GM21786 (cell line): Measurements from ENCODE around the gene ADCK2.
"Not testable (repeated sequence)": the region's sequence is repeated elsewhere in the genome, so short reads cannot be mapped to it uniquely, and the experiment has no call there.

Source experiments
- ATAC-seq: cut with Tn5 transposase; IDR thresholded peaks from one replicate; pipeline ENCODE4 v1.9.1; 2021; ENCODE audit not compliant: unreplicated experiment

The ADCK2 gene

GRCh38 chr7:140673774-140674155, 1.0 kb downstream of the ADCK2 start:
- no peak for ATAC-seq

GRCh38 chr7:140674356-140674800, 1.6 kb downstream of the ADCK2 start:
- ATAC-seq: peak; percentile 23

DNA sequence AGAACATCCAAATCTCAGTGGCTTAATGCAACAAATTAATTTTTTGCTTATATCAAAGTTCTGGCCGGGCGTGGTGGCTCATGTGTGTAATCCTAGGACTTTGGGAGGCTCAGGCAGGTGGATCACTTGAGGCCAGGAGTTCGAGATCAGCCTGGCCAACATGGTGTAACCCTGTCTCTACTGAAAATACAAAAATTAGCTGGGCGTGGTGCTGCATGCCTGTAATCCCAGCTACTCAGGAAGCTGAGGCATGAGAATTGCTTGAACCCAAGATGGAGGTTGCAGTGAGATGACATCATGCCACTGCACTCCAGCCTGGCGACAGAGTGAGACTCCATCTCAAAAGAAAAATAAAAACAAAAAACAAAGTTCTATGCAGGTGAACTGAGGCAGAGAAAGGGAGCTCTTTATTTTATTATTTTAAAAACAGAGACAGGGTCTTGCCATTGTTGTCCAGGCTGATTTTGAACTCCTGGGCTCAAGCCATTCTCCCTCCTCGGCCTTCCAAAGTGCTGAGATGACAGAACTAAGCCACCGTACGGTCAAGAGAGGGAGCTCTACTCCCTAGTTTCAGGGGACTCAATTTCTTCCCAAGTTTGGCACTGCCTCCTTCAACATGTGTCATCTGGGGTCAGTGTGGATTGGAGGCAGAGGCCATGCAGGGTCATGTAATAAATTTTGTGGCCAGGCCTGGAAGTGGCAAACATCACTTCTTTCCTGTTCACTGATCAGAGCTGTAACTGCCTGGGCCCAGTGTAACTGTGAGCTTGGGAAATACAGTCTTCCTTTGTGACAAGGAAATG, 2.4 kb downstream of the ADCK2 start:
- ATAC-seq: no peak

DNA sequence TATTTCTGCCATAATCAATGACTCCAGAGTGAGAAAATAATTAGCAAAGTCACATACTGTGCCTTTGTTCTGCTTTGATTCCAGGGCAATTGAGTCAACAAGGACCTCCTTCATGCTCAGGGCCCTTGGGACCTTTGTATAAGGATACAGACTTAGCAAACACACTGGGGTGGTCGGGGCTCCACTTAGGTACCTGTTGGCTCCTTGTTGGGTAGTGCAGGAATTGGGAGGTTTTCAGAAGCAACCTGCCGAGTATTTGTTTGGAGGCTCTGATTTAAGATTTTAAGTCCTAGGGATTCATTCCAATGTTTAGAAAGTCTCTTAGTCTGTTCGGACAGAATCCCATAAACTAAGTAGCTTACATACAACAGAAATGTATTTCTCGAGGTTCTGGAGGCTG, 3.0 kb downstream of the ADCK2 start:
- ATAC-seq: no peak

GRCh38 chr7:140676306-140676705, 3.6 kb downstream of the ADCK2 start:
- peak; percentile 57 for ATAC-seq

- ATAC-seq: not testable (repeated sequence)
Observed at GRCh38 chr7:140676956-140677355, 4.2 kb downstream of the ADCK2 start.

GRCh38 chr7:140677496-140677895, 4.8 kb downstream of the ADCK2 start:
- no peak for ATAC-seq

DNA sequence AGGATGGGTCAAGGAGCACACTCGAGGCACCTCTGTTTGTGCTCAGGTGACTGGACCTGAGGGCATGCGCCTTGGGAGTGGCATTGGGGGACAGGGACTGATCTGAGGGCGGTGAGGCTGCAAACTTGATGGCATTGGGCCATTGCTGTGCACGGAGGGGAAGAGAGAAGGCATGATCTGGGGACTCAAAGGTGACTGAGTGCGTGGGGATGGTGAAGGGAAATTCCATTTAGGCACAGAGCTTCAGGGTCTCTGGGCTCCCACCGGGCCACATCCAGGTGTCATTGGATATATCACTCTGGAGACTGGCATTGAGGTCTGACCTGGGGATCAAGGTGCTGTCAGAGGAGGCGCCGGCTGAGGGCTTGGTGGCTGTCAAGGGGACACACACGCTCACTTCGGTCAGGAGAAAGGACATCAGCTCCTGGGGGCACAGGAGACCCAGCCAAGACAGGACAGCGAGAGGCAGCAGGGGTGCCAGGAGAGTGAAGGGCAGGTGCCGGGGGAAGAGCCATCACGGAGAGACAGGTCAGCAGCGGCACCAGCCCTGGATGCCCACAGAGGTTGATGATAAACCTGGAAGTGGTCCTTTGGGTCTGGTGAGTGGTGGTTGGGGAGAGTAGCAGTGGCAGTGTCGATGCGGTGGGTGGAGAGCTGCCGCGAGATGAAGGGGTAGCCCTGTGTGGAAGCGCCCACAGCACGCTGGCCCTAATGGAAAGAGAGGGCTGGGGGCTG, 5.5 kb downstream of the ADCK2 start:
- no peak for ATAC-seq

DNA sequence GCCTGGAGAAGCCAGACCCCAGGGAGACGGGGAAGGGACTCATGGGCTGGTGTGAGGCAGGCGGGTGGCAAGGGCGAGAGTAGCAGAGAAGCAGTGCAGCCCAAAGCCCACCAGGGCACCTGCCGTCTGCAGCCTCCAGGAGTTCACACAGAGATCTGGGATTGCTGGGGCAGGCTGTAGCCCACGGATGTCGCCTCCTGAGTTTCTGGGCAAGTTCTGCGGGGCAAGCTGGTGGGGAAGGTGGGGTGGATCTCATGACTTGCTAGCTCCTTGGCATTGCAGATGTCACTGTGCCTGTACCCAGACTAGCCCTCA, 6.0 kb downstream of the ADCK2 start:
- ATAC-seq: no peak

DNA sequence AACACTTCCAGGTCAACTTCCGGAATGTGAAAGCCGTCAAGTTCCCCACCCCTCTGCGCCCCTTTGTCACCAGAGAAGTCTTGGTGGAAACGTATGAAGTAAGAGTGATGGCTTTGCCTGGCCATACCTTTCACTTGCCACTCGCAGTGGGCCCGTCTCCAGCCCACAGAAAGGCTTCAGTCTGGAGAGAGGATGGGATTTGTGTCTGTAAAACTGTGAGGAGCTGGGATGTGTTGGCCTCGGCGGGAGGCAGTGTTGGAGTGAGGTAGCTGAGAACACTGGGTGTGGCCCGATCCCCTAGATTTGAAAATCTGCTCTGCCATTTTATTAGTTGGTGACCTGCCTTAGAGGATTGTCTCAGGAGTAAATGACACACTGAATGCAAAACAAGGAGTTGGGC, 6.4 kb downstream of the ADCK2 start:
- no peak for ATAC-seq

DNA sequence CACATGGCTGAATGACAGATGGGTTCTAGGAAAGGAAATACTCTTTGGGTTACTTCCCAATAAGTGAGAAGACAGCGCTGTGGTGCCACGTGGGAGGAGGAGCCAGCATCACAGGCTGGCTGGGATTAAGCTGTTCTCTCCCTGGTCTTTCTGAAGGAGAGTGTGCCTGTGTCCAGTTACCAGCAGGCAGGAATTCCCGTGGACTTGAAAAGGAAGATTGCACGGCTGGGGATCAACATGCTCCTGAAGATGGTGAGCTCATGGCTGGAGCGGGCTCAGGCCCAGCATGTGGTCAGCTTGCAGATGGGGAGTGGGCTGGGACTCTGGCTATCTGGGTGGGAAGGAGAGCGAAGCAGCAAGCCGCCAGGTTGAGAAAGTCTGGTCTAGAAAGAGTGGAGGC, 8.1 kb downstream of the ADCK2 start:
- no peak for ATAC-seq

GRCh38 chr7:140681766-140682165, 9.0 kb downstream of the ADCK2 start:
- ATAC-seq: no peak

DNA sequence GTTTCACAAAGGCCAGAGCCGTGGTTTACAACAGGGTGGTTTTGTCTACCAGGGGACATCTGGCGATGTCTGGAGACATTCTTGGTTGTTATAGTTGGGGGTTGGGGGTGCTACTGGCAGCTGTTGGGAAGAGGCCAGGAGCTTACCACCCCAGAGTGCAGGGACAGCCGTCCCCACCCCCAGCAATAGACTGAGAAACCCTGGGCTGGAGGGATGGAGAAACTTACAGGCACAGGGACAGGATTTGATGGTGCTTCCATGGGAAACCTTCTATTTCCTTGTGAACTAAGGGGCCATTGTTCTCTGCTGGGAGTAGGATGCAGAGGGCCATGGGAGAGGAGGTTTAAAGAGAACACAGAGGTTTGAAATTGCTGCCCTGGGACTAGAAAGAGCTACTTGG, 10.9 kb downstream of the ADCK2 start:
- ATAC-seq: no peak

DNA sequence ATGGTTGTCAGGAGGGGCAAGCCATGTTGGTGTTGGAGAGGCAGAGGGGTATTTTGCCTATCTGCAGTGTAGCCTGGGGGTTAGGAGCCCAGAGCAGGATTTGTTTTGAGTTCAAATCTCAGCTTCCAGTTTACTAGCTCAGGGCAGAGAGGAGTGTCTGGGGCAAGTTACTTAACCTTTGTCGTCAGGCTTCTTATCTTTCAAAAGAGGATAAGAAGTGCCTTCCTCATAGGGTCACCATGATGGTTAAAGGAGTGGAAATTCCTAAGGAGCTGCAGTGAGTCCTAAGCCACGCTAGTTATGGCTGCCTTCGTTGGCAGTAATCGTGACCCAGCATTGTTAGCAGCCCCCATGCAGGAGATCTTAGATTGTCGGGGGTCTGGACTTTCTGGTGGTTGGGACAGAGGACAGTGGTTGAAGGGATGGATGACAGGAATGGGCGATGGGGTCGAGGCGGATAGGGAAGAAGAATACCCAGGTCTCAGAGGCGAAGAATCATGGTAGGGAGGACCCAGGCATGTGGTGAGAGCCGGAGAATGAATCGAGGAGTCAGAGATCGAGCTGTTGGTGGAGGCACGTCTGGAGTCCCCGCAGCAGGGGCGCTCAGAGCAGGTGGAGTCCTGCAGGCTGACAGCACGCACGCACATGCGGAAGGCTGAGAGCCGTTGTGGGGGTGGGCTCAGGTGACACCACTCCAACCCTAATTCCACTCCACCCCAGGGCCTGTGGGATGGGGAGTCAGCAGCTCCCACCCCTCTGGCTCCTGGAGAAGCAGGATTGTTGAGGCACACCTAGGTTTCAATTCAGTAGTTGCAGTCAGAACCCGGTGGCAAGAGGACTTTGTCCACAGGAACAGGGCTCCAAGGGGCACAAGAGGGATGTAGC, 11.6 kb downstream of the ADCK2 start:
- ATAC-seq: no peak

GRCh38 chr7:140685407-140686087, 12.8 kb downstream of the ADCK2 start:
- no peak for ATAC-seq

DNA sequence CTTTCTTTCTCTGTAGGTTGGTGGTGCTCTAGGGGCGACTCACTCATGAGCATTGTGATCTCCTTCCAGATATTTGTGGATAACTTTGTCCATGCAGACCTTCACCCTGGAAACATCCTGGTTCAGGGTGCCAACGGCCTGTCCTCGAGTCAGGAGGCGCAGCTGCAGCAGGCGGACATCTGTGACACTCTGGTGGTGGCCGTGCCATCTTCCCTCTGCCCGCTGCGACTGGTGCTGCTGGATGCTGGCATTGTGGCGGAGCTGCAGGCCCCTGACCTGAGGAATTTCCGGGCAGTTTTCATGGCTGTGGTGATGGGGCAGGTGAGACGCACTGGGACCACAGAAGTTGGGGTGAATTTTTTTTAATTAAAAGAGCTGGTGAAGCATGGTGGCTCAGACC, 14.2 kb downstream of the ADCK2 start:
- no peak for ATAC-seq

DNA sequence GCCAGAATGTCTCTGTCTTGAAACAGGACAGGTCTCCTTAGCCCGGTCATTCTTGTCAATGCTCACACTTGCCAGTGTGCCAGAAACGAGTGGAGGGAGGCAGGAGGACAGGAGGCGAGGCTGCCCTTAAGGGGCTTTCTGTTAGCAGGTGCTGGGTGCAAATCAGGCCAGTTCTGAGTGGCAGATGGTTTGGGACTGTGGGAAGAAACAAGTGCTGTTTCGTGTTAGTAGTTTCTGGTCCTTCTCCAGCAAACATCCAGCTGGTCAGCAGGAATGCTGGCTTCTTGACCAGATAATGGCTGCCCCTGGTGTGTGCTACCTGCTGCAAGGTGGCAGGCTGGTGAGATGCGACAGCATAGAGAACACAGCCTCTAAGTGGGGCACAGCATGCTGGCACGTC, 15.6 kb downstream of the ADCK2 start:
- ATAC-seq: no peak

DNA sequence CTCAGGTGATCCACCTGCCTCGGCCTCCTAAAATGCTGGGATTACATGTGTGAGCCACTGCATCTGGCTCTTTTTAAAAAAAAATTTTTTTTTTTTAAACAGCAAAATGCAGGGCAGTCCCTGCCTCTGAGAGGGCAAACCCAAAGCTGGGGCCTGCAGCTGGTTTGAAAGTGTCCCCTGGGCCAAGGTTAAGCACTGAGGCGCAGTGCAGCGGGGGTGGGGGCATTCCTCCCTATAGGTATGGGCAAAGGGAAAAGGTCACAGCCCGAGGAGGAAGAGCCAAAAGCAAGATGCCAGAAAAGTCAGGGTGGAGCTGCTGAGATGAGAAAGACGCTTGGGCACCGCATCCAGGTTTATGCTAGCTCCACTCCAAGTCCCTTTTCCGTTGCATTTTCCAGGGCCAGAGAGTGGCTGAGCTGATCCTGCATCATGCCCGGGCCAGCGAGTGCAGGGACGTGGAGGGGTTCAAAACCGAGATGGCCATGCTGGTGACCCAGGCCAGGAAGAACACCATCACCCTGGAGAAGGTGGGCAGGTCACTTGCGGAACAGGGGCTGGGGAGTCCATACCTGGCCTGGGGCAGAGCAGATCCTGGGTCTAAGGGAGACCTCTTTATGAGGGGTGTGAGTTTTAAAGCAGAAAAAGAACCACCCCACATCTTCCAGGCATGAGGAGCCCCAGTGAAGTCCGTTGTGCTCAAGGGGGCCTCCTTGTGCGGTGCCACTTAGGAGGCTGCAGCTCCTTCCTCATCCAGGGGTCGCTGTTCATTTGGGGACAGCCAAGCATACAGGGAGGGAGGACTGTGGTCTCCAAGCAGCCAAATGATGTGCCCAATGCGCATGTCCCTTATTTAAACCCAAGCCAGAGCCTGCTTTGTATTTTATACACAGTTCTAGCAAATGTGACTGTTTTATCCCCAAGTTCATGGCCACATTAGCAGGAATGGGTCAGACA, 16.7 kb downstream of the ADCK2 start:
- no peak for ATAC-seq

- ATAC-seq: no peak
Observed at GRCh38 chr7:140691376-140692045, 18.8 kb downstream of the ADCK2 start.
